ENCODE measurements around the gene DLX1.

DNA sequence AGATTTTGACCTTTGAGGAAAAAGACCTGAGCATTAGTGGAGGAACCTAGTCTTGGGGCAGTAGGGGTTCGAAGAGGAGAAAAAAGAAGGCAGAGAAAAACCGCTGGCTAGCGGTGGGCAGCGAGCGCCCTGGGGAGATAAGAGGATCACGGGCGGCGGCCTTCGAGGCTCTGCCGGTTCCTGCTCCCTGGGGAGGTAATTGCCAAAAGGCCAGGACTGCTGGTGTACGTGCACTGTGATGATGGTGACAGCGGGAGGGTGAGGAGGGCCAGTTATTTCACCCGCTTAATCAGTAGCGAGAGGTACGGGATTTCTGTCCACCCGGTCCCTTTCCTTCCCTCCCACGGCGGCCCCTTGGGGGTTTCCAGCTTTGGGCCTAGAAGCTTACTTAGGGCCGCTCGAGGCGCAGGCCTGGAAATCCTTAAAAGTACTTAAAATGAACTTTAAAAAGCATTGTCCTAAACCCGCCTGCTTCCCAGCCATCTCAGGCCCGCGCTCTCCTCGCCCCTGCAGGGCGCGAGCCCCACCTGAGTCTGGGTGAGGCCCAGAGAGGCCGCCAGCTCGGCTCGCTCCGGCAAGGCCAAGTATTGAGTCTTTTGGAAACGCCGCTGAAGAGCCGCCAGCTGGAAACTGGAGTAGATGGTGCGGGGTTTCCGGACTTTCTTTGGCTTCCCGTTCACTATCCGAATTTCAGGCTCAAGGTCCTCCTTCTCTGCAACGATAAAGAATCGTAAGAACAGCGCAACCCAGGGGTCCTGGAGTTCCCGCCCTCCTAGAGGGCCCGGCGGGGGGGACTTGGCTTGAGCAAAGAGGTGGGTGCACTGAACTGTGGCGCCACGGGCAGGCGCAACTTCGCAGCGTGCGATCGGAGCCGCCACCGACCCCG is 15.9 kb downstream of the DLX1 start:
- TF ChIP-seq, protein P1, sequence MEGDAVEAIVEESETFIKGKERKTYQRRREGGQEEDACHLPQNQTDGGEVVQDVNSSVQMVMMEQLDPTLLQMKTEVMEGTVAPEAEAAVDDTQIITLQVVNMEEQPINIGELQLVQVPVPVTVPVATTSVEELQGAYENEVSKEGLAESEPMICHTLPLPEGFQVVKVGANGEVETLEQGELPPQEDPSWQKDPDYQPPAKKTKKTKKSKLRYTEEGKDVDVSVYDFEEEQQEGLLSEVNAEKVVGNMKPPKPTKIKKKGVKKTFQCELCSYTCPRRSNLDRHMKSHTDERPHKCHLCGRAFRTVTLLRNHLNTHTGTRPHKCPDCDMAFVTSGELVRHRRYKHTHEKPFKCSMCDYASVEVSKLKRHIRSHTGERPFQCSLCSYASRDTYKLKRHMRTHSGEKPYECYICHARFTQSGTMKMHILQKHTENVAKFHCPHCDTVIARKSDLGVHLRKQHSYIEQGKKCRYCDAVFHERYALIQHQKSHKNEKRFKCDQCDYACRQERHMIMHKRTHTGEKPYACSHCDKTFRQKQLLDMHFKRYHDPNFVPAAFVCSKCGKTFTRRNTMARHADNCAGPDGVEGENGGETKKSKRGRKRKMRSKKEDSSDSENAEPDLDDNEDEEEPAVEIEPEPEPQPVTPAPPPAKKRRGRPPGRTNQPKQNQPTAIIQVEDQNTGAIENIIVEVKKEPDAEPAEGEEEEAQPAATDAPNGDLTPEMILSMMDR (IDR thresholded peaks at IDR 0.05), result no peak
- TF ChIP-seq EP300 (IDR thresholded peaks at IDR 0.05) (no peak), POLR2AphosphoS5 (IDR thresholded peaks at IDR 0.05) (no peak)

All from esophagus muscularis mucosa (tissue), 4 donors.